A673 (cell line): ENCODE data around the gene PLCXD3. TPM values are rescaled to one million over a fixed set of nuclear protein-coding genes. Genes with fewer than 3 reads are reported as not detected.

Experiments used
- BruUV-seq: library from RNA; stranded (reverse); fragments of 400-500 nt; replicated peaks from 2 replicates; lab custom pipeline; 2021; lab: Mats Ljungman, UMichigan
- CTCF ChIA-PET: fragments of 300-600 bp; sonication (Branson Sonifier 250); formaldehyde crosslinking; loops from one replicate; lab custom pipeline; 2022; ENCODE audit warnings: antibody characterized with exemption; lab: Charles Lee
- POLR2A ChIA-PET: fragments of 300-600 bp; sonication (Branson Sonifier 250); formaldehyde crosslinking; loops from one replicate; lab custom pipeline; 2022; ENCODE audit warnings: antibody characterized with exemption; ENCODE audit not compliant: low non-redundant PET; lab: Charles Lee
- DNase-seq: peaks from one replicate; pipeline ENCODE4 v3.0.0-alpha.2; 2015; ENCODE audit warnings: low spot score
- H3K27ac ChIP-seq: fragments of 200-600 bp; sonication (generic); 2 replicates; pipeline ENCODE4 v1.5.1; 2016; ENCODE audit warnings: mixed run types, low read depth, mild to moderate bottlenecking, mixed read lengths, antibody characterized with exemption, low read length; ENCODE audit not compliant: poor library complexity, severe bottlenecking
- H3K27me3 ChIP-seq: fragments of 200-600 bp; sonication (generic); replicated peaks from 2 replicates; pipeline ENCODE4 v1.6.1; 2017; ENCODE audit warnings: mixed run types, low read depth, mild to moderate bottlenecking, mixed read lengths, antibody characterized with exemption, low read length; ENCODE audit not compliant: insufficient read depth, poor library complexity
- H3K36me3 ChIP-seq: fragments of 200-600 bp; sonication (generic); 2 replicates; pipeline ENCODE4 v1.6.1; 2016; ENCODE audit warnings: mixed run types, mild to moderate bottlenecking, mixed read lengths, antibody characterized with exemption, low read length; ENCODE audit not compliant: insufficient read depth, poor library complexity, severe bottlenecking
- H3K4me1 ChIP-seq: fragments of 200-600 bp; sonication (generic); 2 replicates; pipeline ENCODE4 v1.6.1; 2017; ENCODE audit warnings: mixed run types, mild to moderate bottlenecking, mixed read lengths, antibody characterized with exemption, low read length; ENCODE audit not compliant: insufficient read depth, poor library complexity, severe bottlenecking
- H3K4me3 ChIP-seq: fragments of 200-600 bp; sonication (generic); 2 replicates; pipeline ENCODE4 v1.5.1; 2016; ENCODE audit warnings: low read depth, mixed run types, mild to moderate bottlenecking, mixed read lengths, low read length; ENCODE audit not compliant: poor library complexity, severe bottlenecking
- H3K9me3 ChIP-seq: fragments of 200-600 bp; sonication (generic); 2 replicates; pipeline ENCODE4 v1.6.1; 2016; ENCODE audit warnings: mixed run types, low read depth, mild to moderate bottlenecking, mixed read lengths, antibody characterized with exemption, low read length; ENCODE audit not compliant: poor library complexity, severe bottlenecking
- CTCF ChIP-seq: fragments of 300-800, 200-600 bp; sonication (generic); conservative IDR thresholded peaks from 2 replicates; pipeline ENCODE4 v1.5.1; 2017; ENCODE audit warnings: low read depth, mild to moderate bottlenecking, antibody characterized with exemption, low read length, moderate library complexity, mixed read lengths
- EZH2 ChIP-seq: fragments of 200-600 bp; sonication (generic); IDR thresholded peaks from 2 replicates; pipeline ENCODE4 v1.6.1; 2017; ENCODE audit warnings: borderline replicate concordance, low read depth, mild to moderate bottlenecking, mixed read lengths, antibody characterized with exemption, low read length; ENCODE audit not compliant: poor library complexity, severe bottlenecking
- intact Hi-C: fragments of 100-400 bp; cut with micrococcal nuclease; formaldehyde crosslinking; loops from one replicate; pipeline ENCODE4 v1.10.0; 2022; ENCODE audit not compliant: unreplicated experiment
- total RNA-seq: library from RNA; stranded (reverse); gene quantifications from 2 replicates; pipeline ENCODE4 v1.2.3, GENCODE V29; 2021

The PLCXD3 gene
- total RNA-seq, 1 experiment from 2014 or later: 1.3 TPM

GRCh38 chr5:41519801-41520200 lies 9.4 kb upstream of the PLCXD3 start:
- Histone ChIP-seq H3K4me3 (no peak overlapping the region), H3K4me1 (no peaks in the 10 kb centered on the region), H3K27me3 (no peaks in the 10 kb centered on the region), H3K9me3 (no peaks in the 10 kb centered on the region), H3K27ac (no peak overlapping the region), H3K36me3 (no peaks in the 10 kb centered on the region)
- BruUV-seq: no TSS peak
- POLR2A ChIA-PET: no interaction called here
- intact Hi-C loops: loop anchor here (10.0 kb wide), 2 partner anchors 395 to 615 kb away; partner anchors contain the start of gene C7
- DNase-seq: no peak
- CTCF ChIA-PET: no interaction called here
- TF ChIP-seq EZH2 (no peak), CTCF (0 out of 2 replicates have a peak, but pooled peaks have one; percentile 19)

- Histone ChIP-seq H3K27ac (no peak overlapping the region), H3K4me1 (no peaks in the 10 kb centered on the region), H3K4me3 (no peak overlapping the region), H3K36me3 (no peaks in the 10 kb centered on the region), H3K9me3 (no peaks in the 10 kb centered on the region), H3K27me3 (no peaks in the 10 kb centered on the region)
- ChIA-PET POLR2A (no interaction called here), CTCF (no interaction called here)
- TF ChIP-seq CTCF: no peak
- no peak for TF ChIP-seq EZH2
- no TSS peak for BruUV-seq
- DNase-seq: peak; percentile 29
- intact Hi-C loops: no loop called here
These were observed 7.5 kb upstream of the PLCXD3 start for GRCh38 chr5:41517909-41518308.

GRCh38 chr5:41511241-41511640 lies 840 bp upstream of the PLCXD3 start:
- Histone ChIP-seq H3K9me3 (no peaks in the 10 kb centered on the region), H3K4me3 (no peak overlapping the region), H3K4me1 (peaks cover 6% of the 10 kb centered on the region), H3K36me3 (no peaks in the 10 kb centered on the region), H3K27me3 (peaks cover 13% of the 10 kb centered on the region), H3K27ac (no peak overlapping the region)
- intact Hi-C loops: no loop called here
- POLR2A ChIA-PET: no interaction called here
- no peak for DNase-seq
- CTCF ChIA-PET: no interaction called here
- TF ChIP-seq CTCF: no peak
- TF ChIP-seq EZH2: no peak
- no TSS peak for BruUV-seq
